ENCODE data around the gene STPG4. TPM values are rescaled to one million over a fixed set of nuclear protein-coding genes. Genes with fewer than 3 reads are reported as not detected.
"Not testable (repeated sequence)": the region's sequence is repeated elsewhere in the genome, so short reads cannot be mapped to it uniquely, and the experiment has no call there.

STPG4 gene
- total and polyA plus RNA-seq, 10 donors: 0.19 to 2.2 (median 0.89) TPM; not detected in 3

GRCh38 chr2:47109007-47109375 lies 46.1 kb downstream of the STPG4 start:
- no peaks in the 10 kb centered on the region for H3K36me3 ChIP-seq
- DNase-seq: no peak
- no peak for TF ChIP-seq CTCF (IDR thresholded peaks at IDR 0.05 in 8 of 11, conservative IDR thresholded peaks at IDR 0.05 in 3 of 11)
- TF ChIP-seq POLR2A (IDR thresholded peaks at IDR 0.05): no peak
- no peak for TF ChIP-seq POLR2AphosphoS5 (IDR thresholded peaks at IDR 0.05)
- no peaks in the 10 kb centered on the region for H3K4me1 ChIP-seq
- no peaks in the 10 kb centered on the region for H3K9me3 ChIP-seq
- 89 to 97% (median 95%) methylated on average over 4 of the region's 4 CpGs for WGBS, 5 donors
- intact Hi-C loops (cut with DNase I; ENCODE audit: low total_unique reads): no loop called here
- no peaks in the 10 kb centered on the region for H3K27me3 ChIP-seq (replicated peaks in 1 of 7)
- H3K4me3 ChIP-seq: no peak overlapping the region
- H3K27ac ChIP-seq: no peak overlapping the region

DNA sequence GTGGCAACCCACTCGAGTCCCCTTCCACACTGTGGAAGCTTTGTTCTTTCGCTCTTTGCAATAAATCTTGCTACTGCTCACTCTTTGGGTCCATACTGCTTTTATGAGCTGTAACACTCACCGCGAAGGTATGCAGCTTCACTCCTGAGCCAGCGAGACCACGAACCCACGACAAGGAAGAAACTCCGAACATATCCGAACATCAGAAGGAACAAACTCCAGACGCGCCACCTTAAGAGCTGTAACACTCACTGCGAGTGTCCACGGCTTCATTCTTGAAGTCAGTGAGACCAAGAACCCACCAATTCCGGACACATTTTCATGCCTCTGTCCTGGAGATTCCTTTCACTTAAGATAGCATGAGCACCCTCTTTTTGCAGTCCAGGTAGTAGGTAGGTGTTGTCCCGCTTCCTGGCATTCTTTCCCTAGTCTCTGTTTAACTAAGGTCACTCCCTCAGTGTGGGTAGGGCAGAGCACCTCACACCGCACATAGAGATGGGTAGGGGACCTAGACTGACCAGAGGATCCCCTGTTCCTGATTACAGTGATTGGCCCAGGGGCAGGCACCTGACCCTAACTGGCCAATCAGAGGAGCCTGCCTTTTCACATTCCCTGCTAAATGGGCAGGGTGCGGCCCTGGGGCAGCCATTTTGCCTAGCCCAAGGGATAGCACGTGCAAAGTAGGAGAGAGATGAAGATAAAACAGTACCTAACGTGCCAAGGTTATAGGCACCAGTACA lies 46.7 kb downstream of the STPG4 start:
- DNase-seq; H3K9me3 ChIP-seq; H3K4me1 ChIP-seq; H3K4me3 ChIP-seq; H3K36me3 ChIP-seq; H3K27ac ChIP-seq; H3K27me3 ChIP-seq (replicated peaks in 1 of 7); intact Hi-C loops (cut with DNase I; ENCODE audit: low total_unique reads): not testable (repeated sequence)
- 91 to 99% (median 94%) methylated on average over 17 to 19 of the region's 19 CpGs for WGBS, 5 donors

DNA sequence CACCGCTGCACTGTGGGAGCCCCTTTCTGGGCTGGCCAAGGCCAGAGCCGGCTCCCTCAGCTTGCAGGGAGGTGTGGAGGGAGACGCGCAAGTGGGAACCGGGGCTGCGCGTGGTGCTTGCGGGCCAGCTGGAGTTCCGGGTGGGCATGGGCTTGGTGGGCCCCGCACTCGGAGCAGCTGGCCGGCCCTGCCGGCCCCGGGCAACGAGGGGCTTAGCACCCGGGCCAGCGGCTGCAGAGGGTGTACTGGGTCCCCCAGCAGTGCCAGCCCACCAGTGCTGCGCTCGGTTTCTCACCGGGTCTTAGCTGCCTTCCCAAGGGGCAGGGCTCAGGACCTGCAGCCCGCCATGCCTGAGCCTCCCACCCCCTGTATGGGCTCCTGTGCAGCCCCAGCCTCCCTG lies 47.9 kb downstream of the STPG4 start:
- H3K4me1 ChIP-seq; DNase-seq; H3K27me3 ChIP-seq (replicated peaks in 1 of 7); H3K9me3 ChIP-seq; H3K36me3 ChIP-seq; H3K27ac ChIP-seq; H3K4me3 ChIP-seq; intact Hi-C loops (cut with DNase I; ENCODE audit: low total_unique reads): not testable (repeated sequence)
- WGBS, 5 donors: 83 to 97% (median 96%) methylated on average over 1 to 21 of the region's 21 CpGs

- not testable (repeated sequence) for H3K4me1 ChIP-seq, H3K27ac ChIP-seq
- WGBS, 5 donors: 74 to 98% (median 93%) methylated on average over 3 to 4 of the region's 4 CpGs
These were observed 48.9 kb downstream of the STPG4 start for GRCh38 chr2:47106231-47106630.

DNA sequence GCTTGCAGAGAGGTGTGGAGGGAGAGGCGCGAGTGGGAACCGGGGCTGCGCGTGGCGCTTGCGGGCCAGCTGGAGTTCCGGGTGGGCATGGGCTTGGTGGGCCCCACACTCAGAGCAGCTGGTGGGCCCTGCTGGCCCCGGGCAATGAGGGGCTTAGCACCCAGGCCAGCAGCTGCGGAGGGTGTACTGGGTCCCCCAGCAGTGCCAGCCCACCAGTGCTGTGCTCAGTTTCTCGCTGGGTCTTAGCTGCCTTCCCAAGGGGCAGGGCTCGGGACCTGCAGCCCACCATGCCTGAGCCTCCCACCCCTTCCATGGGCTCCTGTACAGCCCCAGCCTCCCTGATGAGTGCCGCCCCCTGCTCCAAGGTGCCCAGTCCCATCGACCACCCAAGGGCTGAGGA lies 55.4 kb downstream of the STPG4 start:
- H3K27ac ChIP-seq; H3K36me3 ChIP-seq; H3K27me3 ChIP-seq (replicated peaks in 1 of 7); DNase-seq; intact Hi-C loops (cut with DNase I; ENCODE audit: low total_unique reads); H3K4me3 ChIP-seq; H3K9me3 ChIP-seq; H3K4me1 ChIP-seq: not testable (repeated sequence)
- 95 to 100% (median 97%) methylated on average over 1 to 14 of the region's 14 CpGs; no CpG with 5 or more reads in 1 of the 5 donors for WGBS, 5 donors

More at GRCh38 chr2:47106231-47106630, 48.9 kb downstream of the STPG4 start:
- H3K4me3 ChIP-seq; H3K9me3 ChIP-seq; H3K27me3 ChIP-seq (replicated peaks in 1 of 7); DNase-seq; intact Hi-C loops (cut with DNase I; ENCODE audit: low total_unique reads); H3K36me3 ChIP-seq: not testable (repeated sequence)

DNA sequence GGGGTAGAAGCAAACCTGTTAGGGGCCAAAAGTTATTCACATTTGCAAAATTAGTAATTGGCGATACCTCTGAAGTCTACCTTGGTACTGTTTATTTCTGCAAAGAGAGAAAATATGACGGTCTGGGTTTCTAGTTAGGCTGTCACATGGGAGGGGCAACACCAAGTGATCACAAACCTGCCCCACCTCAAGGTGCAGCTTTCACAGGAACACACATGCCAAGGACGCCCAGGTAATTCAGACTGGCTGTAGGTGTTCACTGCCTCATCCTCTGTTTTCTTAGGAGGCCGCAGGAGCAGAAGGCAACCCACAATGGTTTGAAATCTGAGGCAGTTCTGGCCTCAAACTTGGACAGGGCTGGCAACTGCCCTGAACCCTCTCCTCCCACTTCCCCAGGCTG lies 56.2 kb downstream of the STPG4 start:
- no peak for TF ChIP-seq CTCF (IDR thresholded peaks at IDR 0.05 in 8 of 11, conservative IDR thresholded peaks at IDR 0.05 in 3 of 11)
- TF ChIP-seq POLR2A (IDR thresholded peaks at IDR 0.05): no peak
- TF ChIP-seq POLR2AphosphoS5 (IDR thresholded peaks at IDR 0.05): no peak
- Histone ChIP-seq H3K4me1 (no peaks in the 10 kb centered on the region), H3K27ac (no peak overlapping the region), H3K27me3 (replicated peaks in 1 of 7) (no peaks in the 10 kb centered on the region), H3K36me3 (no peaks in the 10 kb centered on the region), H3K4me3 (no peak overlapping the region), H3K9me3 (no peaks in the 10 kb centered on the region)
- intact Hi-C loops (cut with DNase I; ENCODE audit: low total_unique reads): no loop called here
- no peak for DNase-seq
- 87 to 99% (median 95%) methylated on average over 4 of the region's 4 CpGs for WGBS, 5 donors

Measured in spleen (tissue), 11 donors.